ENCODE results near the gene PRR23E.

PRR23E gene

DNA sequence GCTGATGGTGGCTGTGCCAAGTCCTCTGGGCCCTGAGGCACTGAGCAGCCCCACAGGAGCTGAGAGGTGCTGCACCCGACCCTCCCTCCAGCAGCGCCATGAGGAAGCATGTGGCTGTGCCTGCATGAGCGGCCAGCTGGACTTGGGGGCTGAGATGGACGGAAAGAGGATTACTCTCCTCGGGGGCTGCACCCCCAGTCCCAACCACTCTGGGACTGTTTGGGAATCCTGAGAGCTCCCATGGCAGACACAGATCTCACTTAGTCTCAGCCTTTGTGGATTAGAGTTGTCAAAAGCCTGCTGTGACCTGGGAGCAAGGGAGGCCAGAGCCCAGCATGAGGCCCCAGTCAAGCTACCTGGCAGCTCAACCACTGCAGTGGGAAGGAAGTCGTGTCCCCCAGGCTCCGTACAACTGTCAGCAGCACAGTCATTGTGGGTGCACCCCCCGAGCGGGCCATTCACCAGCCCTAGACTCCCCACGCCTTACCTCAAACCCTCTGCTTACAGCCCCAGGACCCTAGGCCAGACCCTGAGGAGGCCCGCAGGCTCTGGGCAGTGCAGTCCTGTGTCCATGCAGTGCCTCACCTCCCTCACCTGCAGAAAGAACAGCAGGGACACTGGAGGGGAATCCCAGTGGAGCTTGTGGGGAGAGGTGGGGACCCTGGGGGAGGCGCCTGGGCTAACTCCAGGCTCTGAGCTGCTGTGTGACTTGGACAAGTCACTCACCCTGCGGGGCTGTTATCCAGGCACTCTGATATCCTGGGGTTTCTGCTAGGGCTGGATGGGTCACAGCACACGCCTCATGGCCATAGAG lies 17.1 kb downstream of the PRR23E start:
- no peak for DNase-seq (ENCODE audit: low read depth in 2 of 2)

DNA sequence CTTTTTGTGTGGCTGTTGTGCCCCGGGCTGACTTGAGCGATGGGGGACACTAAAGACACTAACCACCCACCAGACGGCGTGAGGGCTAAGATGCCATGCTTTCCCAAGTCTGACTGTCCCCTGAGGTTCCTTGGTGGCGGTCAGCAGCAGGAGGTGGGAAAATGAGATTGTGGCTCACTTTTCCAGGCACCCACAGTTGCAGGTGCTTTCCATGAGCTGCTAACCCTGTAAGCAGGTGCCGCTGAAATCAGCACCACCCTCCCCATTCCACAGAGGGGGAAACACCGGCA lies 17.7 kb downstream of the PRR23E start:
- no peak for DNase-seq (ENCODE audit: low read depth in 2 of 2)

DNA sequence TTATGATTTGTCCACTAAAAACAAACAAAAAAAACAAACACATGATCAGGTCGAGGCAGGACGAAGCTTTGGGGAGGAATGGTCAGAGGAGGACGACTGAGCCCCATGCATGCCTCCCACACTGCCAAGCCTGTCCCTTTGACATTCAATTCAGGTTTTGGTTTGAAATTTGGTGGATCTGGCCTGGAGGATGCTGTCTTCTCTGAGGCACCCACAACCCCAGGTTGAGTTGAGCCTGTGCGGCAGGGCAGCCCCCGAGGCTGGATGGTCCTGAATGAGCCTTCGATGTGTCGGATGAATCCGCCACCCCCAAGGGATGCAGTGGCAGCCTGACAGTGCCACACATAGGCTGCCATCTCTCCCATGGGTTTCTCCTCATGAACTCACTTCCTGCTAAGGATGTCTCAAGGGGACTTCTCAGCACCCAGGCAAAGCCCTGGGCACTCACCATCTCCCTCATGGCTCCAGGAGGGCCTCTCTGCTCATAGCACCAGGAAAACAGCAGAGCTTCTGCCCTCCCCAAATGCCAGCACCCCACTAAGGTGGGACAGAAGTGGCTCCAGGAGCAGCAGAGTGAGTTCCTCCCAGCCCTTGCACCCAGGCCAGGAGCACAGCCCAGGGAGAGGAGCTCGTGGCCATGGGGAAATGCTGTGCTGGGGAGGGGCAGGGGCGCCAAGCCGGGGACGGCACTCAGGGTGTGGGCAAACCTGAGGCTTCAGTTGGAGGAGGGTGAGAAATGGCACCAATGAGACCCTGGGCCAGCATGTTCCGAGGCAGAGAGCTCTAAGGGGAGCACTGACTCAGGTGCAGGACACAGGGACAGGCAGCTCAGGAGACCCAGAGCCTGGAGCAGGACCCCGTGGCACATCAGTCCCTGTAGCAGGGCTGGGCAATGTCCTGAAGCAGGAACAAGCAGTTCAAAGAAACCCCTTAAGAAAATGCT lies 18.5 kb downstream of the PRR23E start:
- no peak for DNase-seq (ENCODE audit: low read depth in 2 of 2)

DNA sequence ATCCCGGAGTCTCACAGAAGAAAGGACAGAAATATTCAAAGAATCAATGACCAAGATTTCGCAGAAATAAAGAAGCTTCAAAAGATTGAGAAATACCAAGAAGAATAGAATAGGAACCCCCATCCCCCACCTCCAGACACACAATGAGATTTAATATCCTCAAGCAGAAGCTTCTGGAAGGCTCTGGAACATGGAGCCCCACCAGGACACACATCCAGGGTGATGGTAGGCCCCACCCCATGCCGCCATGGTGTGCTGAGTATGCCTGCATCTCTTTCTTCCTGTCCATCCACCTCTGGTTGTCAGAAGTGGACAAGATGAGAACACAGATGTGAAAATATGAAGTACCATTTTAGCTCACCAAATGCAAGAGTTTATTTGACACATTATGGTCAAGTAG lies 19.3 kb downstream of the PRR23E start:
- DNase-seq (ENCODE audit: low read depth in 2 of 2): no peak

DNA sequence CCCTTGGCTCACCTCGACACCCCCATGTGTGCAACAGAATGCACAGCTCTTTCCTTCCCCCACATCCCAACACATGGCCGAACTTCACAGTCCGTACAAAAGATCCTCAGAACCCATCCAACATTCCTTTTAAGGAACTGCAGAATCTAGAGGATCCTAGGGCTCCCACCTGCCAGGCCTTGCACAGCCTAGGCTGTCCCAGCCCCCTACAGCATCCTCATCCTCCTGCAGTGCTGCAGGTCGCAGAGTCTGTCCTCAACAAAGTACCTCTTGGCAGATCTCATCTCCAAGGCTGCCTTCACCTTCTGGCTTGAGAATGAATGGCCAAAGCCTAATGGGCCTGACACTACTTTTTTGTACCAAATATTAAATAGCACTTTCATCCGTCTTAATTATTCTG lies 19.8 kb downstream of the PRR23E start:
- DNase-seq (ENCODE audit: low read depth in 2 of 2): no peak

DNA sequence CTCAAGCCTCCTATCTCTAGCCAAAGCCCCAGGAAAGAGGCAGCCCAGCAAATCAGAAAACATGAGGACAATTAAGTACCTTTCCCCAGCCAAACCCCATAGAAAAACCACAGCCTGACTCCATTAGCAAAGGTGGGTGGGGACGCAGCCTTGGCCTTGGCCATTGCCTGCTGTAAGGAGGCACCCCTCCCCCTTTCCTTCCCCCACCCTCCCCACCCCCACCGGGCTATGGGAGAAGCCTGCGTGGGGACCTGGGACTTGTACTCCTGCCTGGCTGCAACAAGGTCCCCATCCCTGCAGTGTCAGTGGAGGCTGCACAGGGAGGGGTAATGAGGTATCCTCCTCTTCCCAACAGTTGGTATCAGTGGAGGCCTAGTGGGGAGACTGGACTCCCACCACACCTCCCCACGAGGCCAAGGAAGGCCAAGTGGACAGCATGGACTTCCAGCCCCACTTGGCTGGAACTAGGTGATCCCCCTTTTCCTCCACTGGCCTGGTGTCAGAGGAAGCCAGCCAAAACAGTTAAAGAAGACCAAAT lies 20.5 kb downstream of the PRR23E start:
- DNase-seq (ENCODE audit: low read depth in 2 of 2): no peak

DNA sequence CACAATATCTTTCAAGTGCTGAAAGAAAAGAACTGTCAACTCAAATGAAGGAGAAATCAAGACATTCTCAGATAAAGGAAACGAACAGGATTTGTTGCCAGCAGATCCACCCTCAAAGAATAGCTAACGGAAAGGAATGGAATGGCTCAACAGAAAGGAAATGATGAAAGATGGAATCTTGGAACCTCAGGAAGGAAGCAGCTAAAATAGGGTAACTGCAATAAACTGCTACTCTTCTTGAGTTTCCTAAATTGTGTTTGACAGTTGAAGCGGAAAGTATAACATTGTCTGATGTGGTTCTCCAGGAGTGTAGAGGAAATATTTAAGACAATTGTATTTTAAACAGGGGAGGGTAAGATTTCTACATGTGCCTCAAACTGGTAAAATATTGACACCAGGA lies 22.0 kb downstream of the PRR23E start:
- no peak for DNase-seq (ENCODE audit: low read depth in 2 of 2)

DNA sequence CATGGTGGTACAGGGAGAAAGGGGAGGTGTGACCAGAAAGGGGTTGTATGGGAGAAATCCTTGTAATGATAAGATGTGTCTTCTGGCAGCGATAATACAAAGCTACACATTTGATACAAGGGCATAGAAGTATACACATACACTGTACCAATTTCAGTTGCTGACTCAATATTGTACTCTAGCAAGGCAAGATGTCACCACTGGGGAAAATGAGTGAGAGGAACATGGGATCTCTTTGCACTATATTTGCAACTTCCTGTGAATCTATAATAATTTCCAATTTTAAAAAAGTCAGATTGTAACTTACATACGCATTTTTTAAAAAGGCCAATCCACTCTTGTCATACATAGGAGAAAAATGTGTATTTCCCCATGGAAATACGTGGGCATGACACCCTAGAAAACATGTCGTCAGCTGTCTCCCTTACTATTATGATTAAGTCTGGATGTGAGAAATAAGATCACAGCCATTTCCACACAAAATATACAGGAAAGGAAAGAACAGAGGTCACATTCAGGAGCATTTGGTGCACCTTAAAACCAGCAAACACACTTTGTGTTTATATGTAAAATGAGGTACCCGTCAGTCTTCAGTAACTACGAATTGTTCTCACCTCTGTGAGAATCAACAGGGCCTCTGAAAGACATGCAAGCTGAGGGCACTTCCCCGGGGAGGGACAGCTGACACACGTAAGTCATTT lies 22.9 kb downstream of the PRR23E start:
- no peak for DNase-seq (ENCODE audit: low read depth in 2 of 2)

DNA sequence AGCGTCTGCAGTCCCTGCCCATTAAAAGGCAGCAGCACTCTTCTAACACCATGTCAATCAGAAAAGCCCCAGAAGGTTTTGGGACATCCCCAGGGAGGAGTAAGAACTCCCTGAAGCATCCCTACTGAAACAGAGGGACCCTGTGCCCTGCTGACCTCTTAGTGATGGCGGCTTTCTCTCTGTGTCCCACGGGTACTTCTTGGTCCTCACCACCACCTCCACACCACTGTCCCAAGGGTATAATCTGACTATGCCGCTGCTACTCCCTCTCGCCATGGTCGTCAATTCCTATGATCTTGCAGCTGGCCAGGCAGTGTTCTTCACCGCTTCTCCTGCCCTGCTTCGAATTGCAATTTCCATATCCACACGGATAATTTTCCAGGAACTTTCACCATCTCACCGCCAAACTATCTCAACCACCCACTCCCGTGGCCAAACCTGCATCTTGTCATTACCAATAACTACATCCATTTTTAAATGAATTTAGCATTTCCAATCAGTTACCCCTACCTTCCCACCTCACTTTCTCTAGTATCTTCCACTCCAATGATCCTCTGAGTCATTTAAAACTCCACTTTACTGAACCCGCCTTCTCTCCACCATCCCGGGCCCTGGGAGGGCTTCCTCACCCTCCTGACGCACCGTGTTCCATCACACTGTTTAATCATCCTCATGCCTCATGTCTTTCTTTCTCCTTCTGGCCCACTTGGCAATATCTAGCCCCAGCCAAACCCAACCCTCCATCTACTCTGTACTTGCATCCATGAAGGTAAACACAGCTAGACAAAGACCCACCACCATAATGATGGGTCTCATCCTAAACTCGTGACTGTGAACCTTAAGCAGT lies 23.7 kb downstream of the PRR23E start:
- no peak for DNase-seq (ENCODE audit: low read depth in 2 of 2)

DNA sequence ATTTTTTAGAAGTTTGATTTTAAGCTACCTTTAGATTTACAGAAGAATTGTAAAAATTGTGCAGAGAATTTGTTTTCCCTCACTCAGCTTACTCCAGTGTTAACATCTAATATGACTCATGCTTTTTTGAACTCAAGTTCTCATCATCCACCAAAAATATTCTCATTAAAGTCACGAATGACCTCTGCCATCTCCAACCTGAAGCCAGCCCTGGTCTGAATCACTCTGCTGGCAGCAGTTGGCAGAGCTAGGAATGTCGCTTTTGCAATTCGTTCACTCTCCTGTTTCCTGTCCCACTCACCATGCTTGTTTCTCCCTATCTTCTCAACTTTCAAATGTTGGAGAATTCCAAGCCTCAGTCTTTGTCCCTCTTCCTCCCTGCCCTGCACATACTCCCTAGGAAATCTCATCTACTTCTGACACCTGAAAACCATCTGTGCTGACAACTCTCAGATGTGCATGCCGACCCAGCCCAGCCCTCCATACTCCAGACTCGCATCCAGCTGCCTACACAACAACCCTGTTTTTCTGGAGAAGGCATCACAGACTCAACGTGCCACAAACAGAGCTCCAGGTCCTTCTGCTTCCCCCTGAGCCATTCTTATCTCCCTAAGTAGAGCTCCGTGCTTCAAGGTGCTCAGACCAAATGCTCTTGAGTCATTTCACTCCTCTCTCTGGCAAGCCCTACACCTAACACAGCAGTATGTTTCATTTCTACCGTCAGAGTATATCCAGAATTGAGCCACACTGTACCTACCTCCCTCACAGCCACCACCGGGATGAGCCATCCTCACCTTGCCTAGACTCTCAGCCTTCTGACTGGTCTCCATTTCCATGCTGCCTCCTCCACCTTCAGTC lies 24.9 kb downstream of the PRR23E start:
- DNase-seq (ENCODE audit: low read depth in 2 of 2): no peak

DNA sequence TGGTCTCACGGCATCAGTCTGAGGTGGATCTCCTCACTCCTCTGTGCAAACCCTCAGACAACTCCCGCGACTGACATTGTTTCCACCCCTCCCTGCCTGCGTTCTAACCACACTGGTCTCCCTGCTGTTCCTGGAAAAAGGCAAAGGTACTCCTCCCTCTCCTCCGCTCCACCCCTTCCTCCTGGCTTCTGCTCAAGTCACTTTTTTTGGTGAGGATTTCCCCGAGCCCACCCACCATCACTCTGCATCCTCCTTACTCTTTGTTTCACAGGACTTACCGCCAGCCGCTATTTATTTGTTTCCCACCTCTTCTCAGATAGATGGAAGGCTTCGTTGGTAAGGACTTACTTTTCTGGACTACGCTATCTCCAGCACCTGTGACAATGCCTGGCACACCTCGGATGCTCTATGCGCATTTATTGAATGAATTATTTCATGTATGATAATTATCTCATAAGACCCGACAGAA lies 25.6 kb downstream of the PRR23E start:
- DNase-seq (ENCODE audit: low read depth in 2 of 2): no peak

DNA sequence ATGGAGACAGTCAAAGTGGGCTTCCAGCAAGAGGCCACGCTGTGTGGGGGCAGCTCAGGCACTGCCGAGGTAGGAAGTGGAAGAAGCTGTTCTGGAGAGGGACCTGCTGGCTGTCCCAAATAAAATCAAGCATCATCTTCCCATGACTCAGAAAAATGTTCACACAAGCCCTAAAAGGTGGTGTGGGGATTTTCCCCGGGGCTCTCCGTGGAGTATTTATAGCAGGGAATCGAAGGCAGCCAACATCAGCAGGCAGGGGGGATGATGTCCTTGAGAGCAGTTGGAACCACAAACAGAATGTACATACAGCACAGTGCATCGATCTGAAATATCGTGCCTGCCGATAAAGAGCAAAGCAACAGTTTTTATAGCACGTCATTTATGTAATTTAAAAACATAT lies 27.6 kb downstream of the PRR23E start:
- no peak for DNase-seq (ENCODE audit: low read depth in 2 of 2)

DNA sequence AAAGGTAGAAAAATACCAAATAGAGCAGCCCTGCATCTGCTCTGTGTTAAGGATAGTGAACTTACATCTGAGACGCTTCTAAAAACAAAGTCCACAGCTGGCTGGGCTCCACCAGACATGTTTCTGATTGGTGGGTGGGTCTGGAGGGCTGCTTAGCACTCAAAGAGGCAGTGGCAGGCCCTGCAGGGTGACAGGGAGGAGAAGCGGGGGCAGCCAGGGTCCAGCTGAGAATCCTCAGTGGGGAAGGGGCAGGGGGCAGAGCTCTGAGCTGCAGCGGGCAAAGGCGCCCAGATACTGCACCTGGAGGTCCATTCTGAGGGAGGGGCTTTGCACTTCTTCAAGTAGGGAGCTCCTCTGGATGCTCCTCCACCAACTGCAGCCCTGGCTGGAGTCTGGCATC lies 28.1 kb downstream of the PRR23E start:
- no peak for DNase-seq (ENCODE audit: low read depth in 2 of 2)

DNA sequence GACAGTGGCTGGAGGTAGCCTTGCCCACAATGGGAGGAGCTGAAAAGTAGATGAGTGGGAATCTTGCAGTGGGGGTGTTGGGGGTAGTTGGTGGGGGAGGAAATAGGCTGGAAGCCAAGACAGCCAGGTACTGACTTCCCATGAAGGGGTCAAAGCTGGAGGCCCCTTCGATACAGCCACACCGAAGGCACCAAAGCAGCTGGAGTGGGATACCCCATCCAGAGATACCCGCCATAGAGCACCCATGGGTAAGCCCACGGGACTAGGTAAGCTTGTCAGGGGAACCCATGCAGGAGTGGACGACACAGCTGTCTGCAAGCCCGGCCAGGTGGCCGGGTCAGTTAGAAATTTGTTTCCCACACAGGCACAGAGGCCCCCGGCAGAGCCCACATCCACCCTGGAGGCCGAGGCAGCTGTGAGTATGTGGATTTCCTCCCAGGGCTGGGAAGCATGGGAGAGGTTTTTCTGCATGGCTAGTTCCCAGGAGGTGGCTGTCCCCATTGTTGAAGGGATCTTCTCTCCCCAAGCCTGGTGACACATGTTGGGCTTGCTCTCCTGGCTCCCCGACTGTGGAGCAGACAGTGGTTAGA lies 28.6 kb downstream of the PRR23E start:
- no peak for DNase-seq (ENCODE audit: low read depth in 2 of 2)

DNA sequence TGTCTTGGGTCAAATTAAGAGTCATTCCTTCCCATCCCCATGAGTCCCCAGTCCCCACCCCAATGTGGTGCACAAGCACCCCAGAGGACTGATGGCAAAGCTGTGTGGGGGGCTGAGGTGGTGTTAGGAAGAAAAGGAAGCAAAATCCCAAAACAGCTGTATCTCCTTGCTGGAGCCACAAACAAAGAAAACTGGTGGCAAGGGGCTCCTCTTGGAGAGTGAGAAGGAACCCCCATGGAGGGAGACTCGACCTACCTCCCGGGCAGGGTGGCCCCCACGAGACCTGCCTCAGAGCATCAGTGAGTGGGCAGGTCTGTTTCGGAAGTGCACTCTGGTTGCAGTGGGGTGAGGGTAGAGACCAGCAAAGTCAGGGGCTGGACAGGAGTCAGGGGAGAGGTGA lies 29.2 kb downstream of the PRR23E start:
- DNase-seq (ENCODE audit: low read depth in 2 of 2): no peak

DNA sequence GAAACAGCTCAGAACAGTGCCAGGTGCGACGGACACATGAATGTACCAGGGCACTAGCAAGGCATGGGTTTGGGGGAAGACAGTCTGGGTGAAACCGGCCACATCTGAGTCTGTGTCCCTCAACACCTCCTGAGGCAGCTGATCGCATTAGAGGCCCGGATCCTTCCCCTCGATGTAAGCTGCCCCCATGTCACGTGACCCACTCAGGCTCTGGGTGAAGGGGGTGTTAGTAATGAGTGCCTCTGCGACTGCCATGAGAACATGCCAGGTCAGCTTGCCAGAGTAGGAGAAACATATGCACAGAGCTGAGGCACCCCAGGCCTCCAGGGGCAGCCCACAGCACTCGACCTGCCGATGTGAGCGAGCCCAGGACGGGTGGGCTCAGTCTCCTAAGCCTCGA lies 29.7 kb downstream of the PRR23E start:
- no peak for DNase-seq (ENCODE audit: low read depth in 2 of 2)

DNA sequence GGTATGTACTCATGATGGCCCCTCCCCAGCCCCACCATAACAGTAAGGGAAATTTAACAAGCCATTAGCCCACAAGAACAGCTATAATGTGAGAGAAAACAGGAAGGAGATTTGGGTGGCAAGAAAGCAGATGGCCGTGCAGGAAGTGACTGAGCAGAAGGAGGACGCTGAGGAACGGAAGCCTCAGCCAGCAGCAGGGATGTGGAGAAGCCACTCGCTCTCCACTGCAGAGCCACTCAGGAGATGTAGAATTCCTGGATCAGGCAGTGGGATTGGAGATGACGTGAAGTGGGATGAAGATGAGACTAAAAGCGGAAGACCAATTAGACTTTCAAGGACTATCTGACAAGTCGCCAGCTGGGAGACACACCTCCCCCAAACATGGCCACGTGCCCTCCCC lies 31.2 kb downstream of the PRR23E start:
- no peak for DNase-seq (ENCODE audit: low read depth in 2 of 2)

DNA sequence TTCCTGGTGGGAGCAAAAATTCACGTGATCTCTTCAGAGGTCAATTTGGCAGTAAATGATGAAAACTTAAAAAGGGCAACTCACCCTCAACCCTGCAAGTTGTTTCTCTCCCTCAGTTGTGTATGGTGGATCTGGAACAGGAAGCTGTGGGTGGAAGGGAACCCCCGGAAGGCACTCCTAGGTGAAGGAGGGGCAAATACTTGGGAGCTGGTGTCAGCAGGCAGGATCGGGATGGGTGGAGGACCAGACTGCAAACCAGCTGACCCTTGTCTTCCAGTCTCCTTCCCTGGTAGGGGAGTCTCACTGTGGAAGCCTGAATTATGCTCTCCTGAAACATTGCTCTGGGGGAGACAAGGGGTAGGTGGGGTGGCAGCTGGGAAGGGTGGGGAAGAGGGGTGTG lies 33.5 kb downstream of the PRR23E start:
- no peak for DNase-seq (ENCODE audit: low read depth in 2 of 2)

DNA sequence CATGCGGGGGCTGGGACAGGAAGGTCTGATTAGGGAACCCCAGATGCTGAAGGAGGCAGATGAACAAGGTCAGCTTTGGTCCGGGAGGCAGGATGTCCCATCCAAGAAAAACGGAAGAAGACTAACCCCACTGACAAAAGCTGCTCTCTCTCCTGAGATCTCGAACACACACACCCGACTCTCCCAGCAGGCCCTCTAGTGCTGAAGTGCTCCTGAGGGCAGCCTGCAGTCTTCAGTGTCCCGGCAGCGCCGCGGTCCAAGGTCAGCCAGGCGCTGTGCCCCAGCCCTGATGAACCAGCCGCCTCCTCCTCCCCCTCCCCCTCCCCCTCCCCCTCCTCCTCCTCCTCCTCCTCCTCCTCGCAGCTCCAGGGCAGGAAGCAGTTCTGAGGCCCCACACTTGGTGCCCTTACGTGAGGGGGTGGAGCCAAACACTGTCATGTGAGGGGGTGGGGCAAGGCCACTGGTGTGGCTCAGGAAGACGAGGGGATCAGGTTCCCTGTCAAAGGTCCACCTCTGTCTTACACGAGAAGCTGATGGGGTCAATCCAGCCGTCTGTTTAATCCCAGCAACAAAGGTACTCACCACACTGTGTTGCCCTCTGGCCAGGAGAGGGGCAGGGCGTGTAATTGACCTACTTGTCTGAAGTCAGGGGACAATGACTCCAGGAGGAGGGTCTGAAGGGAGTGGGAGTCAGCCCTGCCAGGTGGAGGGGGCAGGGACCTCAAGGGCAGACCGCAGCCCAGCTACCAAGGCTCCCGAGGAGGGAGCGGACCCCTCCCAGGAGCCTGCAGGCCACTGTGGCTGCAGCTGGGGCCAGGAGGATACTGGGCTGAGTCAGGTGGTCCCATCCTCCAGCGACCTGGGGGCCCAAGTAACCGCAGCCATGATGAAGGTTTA lies 34.3 kb downstream of the PRR23E start:
- no peak for DNase-seq (ENCODE audit: low read depth in 2 of 2)
